Stimulated activated effector memory CD8-positive, alpha-beta T cell treated with anti-CD3 and anti-CD28 coated beads, Interleukin-12 subunit alpha, Interleukin-12 subunit beta, amount 100 ng/mL, for 72 hours (primary cell): ENCODE results near the gene ZNF343.

ENCODE experiments used
- ATAC-seq: fragments of 150-1000 bp; cut with Tn5 transposase; 2 replicates; pipeline ENCODE4 v1.10.0; 2021
- DNase-seq, 2 donors: peaks; one replicate each; pipeline ENCODE4 v3.0.0; 2021 to 2022; ENCODE audit warnings: low spot score in 2 of 2
- H3K27ac Mint-ChIP-seq: one replicate; pipeline ENCODE4 v1.8.0; 2022; ENCODE audit warnings: mild to moderate bottlenecking, mixed read lengths
- H3K36me3 Mint-ChIP-seq: one replicate; pipeline ENCODE4 v1.8.0; 2022; ENCODE audit warnings: mild to moderate bottlenecking, mixed read lengths
- H3K4me1 Mint-ChIP-seq: one replicate; pipeline ENCODE4 v1.8.0; 2022; ENCODE audit warnings: mixed read lengths
- H3K4me3 Mint-ChIP-seq: one replicate; pipeline ENCODE4 v1.8.0; 2022; ENCODE audit warnings: mild to moderate bottlenecking, mixed read lengths
- H3K9me3 Mint-ChIP-seq: one replicate; pipeline ENCODE4 v1.8.0; 2022; ENCODE audit warnings: mixed read lengths

The ZNF343 gene

DNA sequence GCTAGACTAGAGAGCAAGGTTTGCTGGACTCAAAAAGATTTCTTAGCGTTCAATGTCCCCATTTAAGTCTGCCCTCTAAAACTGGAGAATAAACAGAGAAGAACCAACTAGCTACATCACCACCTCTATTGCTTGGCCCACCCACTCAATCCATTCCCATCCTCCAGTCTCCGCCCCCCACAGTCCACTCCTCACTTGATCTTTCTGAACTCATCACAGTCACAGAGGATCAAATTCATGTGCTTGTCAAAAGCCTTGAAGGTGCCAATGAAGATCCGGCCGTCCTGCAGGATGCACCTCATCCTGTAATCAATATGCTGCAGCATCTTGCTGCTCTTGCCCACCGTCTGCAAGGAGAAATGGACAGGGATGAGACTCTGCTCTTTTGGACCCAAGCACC is 41.3 kb downstream of the ZNF343 start:
- DNase-seq: no peak
- ATAC-seq: no peak
- peak overlapping the region; percentile 100 for H3K27ac Mint-ChIP-seq
- peaks cover 68% of the 10 kb centered on the region for H3K4me1 Mint-ChIP-seq
- H3K4me3 Mint-ChIP-seq: peak overlapping the region; percentile 97
- H3K36me3 Mint-ChIP-seq: peaks cover 93% of the 10 kb centered on the region
- H3K9me3 Mint-ChIP-seq: no peaks in the 10 kb centered on the region

DNA sequence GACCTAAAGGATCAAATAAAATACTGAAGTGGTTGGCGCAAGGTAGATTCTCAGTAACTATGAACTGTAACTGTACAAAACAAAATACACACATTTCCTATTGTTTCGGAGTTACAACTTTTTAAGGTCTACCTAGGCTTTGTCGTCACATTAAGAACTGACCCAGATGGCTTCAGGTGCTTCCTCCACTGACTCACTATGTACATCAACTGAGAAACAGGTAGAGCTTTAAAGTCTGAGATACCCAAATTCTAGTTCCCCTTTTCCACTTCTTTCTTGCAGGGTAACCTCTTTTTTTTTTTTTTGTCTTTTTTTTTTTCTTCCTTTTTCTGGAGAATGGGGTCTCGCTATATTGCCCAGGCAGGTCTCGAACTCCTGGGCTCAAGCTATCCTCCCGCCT is 43.6 kb downstream of the ZNF343 start:
- no peak overlapping the region for H3K27ac Mint-ChIP-seq
- H3K36me3 Mint-ChIP-seq: peaks cover 100% of the 10 kb centered on the region
- DNase-seq (no peak), ATAC-seq (no peak)
- H3K4me1 Mint-ChIP-seq: peaks cover 46% of the 10 kb centered on the region
- H3K9me3 Mint-ChIP-seq: no peaks in the 10 kb centered on the region
- H3K4me3 Mint-ChIP-seq: no peak overlapping the region

DNA sequence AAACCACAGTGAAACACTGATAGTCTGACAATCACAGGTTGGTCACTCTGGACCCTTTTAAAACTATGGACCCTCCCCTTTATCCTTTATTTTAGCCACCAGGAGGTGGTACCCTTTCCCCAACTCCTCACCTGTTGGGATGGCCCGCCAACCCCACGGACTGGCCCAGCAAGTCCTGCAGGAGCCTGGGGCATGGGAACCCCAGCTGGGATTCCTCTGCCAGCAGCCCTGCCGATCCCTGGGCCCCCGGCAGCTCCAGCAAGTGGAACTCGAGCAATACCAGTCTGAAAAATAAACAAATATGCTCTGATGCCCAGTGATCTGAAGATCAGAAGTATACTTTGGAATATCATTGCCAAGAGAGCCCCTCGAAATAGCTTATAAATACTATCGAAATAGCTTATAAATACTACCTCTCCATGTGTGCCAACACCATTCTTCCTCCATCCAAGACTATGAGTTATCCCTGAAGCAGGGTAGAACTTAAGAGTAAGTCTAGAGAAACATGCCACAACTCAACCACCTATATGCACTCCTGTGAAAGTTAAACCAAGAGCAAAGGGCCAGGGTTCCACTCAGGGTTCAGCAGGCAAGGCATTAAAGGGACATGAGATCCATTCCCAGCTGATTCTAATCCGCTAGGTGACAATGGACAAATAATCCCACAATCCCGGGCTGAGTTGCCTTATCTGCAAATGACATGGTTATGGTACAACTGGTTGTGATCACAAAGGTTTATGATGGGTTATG is 44.9 kb downstream of the ZNF343 start:
- peaks cover 100% of the 10 kb centered on the region for H3K36me3 Mint-ChIP-seq
- no peak overlapping the region for H3K4me3 Mint-ChIP-seq
- H3K4me1 Mint-ChIP-seq: peaks cover 34% of the 10 kb centered on the region
- no peak overlapping the region for H3K27ac Mint-ChIP-seq
- H3K9me3 Mint-ChIP-seq: no peaks in the 10 kb centered on the region
- no peak for ATAC-seq
- no peak for DNase-seq

DNA sequence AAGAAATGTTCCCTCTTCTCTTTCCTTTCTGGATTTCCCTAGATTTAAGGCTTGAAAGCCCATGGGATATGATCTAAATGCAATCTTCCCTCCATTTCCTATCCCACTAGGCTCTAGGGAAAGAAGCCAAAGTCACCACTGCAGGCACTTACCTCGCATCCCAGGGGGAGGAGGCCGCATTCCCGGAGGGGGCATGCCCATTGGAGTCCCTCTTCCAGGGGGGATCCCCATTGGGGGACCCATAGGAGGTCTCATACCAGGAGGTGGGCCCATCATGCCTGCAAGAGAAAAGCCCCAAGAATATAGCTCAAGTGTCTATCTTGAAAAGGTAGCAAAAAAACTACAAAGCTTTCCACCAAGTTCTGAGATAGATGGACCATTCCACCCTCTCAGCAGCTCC is 46.2 kb downstream of the ZNF343 start:
- ATAC-seq: no peak
- Mint-ChIP-seq H3K36me3 (peaks cover 100% of the 10 kb centered on the region), H3K9me3 (no peaks in the 10 kb centered on the region), H3K4me1 (peaks cover 21% of the 10 kb centered on the region), H3K27ac (peak overlapping the region; percentile 32), H3K4me3 (no peak overlapping the region)
- no peak for DNase-seq

DNA sequence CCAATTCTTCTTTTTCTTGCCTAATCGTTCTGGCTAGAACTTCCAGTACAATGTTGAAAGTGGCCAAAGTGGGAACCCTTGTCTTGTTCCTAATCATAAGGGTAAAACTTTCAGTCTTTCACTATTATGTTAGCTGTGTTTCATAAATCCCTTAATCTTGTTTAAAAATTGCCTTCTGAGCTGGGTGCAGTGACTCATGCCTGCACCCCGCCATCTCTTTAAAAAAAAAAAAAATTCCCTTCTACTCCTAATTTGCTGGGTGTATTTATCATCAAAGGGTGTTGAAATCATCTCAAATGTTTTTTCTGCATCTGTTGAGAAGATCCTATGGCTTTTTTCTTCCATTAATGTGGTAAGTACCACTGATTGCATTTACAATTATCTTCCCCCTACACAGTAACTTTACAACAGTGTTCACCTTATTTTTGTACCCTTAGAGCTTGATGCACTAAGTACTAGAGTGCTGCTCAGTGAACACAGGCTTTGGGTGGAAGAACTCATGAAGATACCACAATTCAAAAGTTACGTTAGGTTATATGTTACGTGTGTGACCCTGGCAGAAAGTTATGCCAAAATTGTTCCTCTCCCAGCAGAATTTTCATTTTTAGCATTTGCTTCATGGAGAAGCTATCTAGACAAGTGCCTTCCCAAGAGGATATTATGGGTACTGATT is 47.8 kb downstream of the ZNF343 start:
- Mint-ChIP-seq H3K4me3 (no peak overlapping the region), H3K27ac (peak overlapping the region; percentile 5), H3K9me3 (no peaks in the 10 kb centered on the region), H3K36me3 (peaks cover 98% of the 10 kb centered on the region), H3K4me1 (peaks cover 6% of the 10 kb centered on the region)
- ATAC-seq: no peak
- DNase-seq: no peak

DNA sequence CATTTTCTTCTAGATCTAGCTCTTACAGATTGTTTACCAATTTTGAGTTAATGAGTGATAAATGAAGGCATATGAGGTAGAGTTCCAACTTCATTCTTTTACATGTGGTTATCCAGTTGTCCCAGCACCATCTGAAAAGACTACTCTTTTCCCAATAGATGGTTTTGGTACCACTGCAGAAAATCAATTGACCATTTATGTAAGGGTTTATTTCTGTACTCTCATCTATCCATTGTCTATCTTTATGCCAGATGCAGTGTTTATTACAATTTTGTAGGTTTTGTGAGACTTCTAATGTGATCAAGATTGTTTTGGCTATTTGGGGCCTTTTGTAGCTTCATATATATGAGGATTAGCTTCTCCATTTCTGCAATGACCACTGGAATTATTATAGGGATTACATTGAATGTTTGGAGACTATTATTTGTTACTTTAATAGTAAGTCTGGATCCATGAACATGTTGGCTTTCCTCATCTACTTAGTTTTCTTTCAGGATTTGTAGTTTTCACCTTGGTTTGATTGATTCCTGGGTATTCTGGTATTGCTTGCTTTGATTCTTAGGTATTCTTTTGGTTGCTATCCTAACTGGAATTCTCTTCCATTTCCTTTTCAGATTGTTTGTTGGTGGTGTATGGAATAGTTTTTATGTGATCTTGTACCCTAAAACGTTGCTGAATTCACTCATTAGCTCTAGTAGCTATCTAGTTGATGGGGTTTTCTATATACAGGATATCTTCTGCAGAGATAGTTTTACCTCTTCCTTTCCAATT is 48.5 kb downstream of the ZNF343 start:
- Mint-ChIP-seq H3K27ac (no peak overlapping the region), H3K4me1 (no peaks in the 10 kb centered on the region), H3K36me3 (peaks cover 98% of the 10 kb centered on the region), H3K4me3 (no peak overlapping the region), H3K9me3 (no peaks in the 10 kb centered on the region)
- DNase-seq: no peak
- no peak for ATAC-seq

DNA sequence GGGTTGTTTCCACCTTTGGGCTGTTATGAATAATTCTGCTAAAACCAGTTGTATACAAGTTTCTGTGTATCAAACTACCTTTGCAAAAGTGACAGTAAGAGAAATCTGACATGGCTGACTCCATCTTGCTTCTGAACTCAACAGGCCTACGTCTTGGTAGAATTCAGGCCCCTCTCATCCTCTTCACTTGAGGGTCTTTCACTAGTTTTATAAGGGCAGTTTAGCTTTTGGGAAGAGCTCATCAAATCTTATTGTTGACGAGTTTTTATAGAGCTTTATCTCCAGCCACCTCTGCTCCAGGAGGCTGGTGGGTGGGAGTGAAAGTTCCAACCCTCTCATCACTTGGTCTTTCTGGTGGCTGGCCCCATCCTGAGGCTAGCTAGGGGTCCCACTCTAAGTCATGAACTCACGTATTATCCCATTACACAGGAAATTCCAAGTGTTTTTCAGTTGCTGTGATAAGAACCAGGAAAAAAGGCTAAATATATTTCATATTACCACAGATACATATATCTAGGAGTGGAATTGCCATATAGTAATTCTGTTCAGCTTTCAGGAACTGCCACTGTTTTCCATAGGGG is 49.7 kb downstream of the ZNF343 start:
- peak overlapping the region; percentile 30 for H3K27ac Mint-ChIP-seq
- ATAC-seq (no peak), DNase-seq (no peak)
- H3K4me1 Mint-ChIP-seq: no peaks in the 10 kb centered on the region
- no peaks in the 10 kb centered on the region for H3K9me3 Mint-ChIP-seq
- H3K36me3 Mint-ChIP-seq: peaks cover 86% of the 10 kb centered on the region
- no peak overlapping the region for H3K4me3 Mint-ChIP-seq

DNA sequence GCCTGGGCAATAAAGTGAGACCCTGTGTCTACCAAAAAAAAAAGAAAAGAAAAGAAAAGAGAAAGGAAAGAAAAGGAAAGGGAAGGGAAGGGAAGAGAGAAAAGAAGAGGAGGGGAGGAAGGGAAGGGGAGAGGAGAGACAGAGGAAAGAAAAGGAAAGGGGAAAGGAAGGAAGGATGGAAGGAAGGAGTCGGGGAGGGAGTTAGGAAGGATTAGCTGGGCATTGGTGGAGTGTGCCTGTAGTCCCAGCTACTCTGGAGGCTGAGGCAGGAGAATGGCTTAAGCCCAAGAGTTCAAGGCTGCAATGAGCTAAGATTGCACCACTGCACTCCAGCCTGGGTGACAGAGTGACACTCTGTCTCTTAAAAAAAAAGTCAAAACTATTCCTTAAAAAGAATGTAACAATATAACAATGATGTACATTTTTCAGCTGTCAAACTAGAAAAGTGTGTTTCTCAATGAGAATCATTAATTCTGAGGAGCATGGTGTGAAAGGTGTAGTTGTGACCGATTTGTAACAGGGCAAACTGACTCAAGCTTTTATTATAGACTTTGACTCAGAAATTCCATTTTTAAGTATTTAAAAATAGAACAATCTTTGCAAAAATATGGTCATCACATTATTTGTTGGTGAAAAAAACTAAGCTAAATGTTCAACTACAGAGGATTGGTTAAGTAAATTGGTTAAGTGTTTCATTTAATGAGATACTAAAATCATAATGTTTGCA is 52.8 kb downstream of the ZNF343 start:
- peaks cover 55% of the 10 kb centered on the region for H3K36me3 Mint-ChIP-seq
- H3K27ac Mint-ChIP-seq: peak overlapping the region; percentile 26
- H3K9me3 Mint-ChIP-seq: no peaks in the 10 kb centered on the region
- no peak overlapping the region for H3K4me3 Mint-ChIP-seq
- peaks cover 11% of the 10 kb centered on the region for H3K4me1 Mint-ChIP-seq
- DNase-seq (no peak), ATAC-seq (no peak)

DNA sequence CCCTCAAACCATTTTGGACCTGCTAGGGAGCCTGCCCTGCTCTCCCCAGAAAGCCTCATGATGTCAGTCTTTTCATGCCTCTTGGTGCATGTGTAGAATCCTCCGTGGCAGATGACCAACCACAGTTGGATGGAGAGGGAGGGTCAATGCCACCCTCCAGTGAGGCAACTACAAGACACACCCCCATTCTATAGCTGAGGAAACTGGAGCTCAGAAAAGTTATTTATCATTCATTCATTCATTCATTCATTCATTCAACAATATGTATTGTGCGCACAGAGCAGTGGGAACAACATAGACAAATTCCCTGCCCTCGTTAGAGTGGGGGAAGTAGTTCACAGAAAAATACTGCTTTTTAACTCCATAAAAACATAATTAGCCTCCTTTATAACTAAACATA is 54.9 kb downstream of the ZNF343 start:
- H3K27ac Mint-ChIP-seq: no peak overlapping the region
- ATAC-seq: no peak

DNA sequence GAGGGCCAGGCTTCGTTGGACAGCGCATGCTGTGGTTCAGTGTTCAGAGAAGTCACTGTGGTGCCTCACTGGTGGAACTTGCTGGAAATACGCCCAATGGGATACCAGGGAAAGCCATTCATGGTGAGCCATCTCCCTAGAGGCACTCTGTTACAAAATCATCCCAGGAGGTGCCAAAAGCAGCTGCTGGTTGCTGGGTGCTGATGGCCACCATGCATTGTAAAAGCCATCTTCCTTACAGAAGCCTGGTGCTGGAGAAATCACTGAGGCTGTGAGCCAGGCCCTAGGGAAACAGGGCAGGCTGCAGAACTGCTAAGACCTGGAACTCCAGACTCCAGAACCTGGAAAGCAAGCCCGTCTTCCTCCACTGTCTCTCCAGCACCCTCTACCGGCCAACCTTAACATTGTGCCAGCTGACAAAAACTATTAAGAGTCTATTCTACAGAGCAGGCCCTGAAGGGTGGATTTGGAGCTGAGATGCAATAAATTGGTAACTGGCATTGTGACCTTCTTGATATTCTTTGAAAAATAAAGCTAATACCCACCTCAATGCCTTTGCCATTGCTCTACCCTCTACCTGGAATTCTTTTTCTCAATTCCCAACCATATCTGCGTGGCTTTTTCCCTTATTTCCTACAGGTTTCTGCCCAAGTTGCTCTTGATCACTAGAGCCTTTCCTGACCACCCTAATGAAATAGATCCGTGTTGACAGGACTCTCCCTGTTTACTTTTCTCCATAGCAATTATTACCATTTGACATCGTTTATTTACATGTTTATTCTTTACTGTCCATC is 56.6 kb downstream of the ZNF343 start:
- H3K4me1 Mint-ChIP-seq: peaks cover 36% of the 10 kb centered on the region
- H3K9me3 Mint-ChIP-seq: no peaks in the 10 kb centered on the region
- ATAC-seq (peak; percentile 44), DNase-seq (peak; percentile 49 to 82)
- peaks cover 24% of the 10 kb centered on the region for H3K36me3 Mint-ChIP-seq
- H3K4me3 Mint-ChIP-seq: no peak overlapping the region
- no peak overlapping the region for H3K27ac Mint-ChIP-seq

More for the DNA sequence above, 54.9 kb downstream of the ZNF343 start:
- peaks cover 41% of the 10 kb centered on the region for H3K36me3 Mint-ChIP-seq
- no peak overlapping the region for H3K4me3 Mint-ChIP-seq
- no peak for DNase-seq
- H3K9me3 Mint-ChIP-seq: no peaks in the 10 kb centered on the region
- peaks cover 31% of the 10 kb centered on the region for H3K4me1 Mint-ChIP-seq

DNA sequence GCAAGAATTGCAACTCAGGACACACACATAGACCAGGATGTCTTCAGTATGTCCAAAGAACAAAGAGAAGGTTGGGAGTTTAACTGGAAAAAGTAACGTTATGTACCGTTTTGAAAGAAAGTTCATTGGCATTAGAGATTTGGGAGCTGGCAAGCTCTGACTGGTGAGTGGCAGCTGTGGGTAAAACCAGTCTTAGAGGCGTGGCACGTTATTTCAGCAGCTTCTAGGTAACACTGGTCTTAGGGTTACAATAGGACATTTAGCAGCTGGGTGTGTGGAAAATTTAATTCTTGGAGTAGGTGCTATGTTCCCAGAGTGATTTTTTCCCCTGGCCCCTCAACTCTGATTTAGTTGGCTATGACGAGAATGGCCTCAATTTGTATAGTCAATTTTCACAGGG is 57.3 kb downstream of the ZNF343 start:
- Mint-ChIP-seq H3K4me1 (peaks cover 36% of the 10 kb centered on the region), H3K27ac (peak overlapping the region; percentile 13), H3K36me3 (peaks cover 19% of the 10 kb centered on the region), H3K4me3 (no peak overlapping the region), H3K9me3 (no peaks in the 10 kb centered on the region)
- no peak for ATAC-seq
- no peak for DNase-seq

DNA sequence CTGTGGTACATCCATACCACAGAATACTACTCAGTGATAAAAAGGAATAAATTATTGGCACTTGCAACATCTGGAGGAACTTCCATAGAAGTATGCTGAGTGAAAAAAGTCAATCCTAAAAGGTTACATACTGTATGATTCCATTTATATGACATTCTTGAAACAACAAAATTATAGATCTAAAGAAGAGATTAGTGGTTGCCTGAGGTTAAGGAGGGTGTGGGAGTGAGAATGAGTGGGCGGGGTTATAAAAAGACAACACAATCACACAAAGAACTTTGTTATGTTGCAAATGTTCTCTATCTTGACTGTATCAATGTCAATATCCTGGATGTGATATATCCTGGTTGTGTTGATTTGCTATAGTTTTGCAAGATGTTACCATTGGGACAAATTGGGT is 59.3 kb downstream of the ZNF343 start:
- H3K4me3 Mint-ChIP-seq: no peak overlapping the region

DNA sequence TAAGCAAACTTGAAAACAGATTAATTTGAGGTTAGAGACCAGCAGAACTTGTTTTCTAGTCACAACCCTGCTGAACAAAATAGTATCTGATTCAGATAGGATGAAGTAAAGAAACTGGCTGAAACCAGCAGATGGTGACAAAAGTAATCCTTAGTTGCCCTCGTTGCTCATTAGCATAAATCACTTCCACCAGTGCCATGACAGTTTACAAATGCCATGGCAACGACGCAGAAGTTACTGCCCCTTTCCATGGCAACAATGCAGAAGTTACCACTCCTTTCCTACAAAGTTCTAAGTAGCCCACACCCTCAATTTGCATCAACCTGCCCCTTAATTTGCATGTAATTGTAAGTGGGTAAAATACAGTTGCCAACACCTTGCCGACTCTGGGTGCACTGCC is 61.9 kb downstream of the ZNF343 start:
- H3K36me3 Mint-ChIP-seq: peaks cover 7% of the 10 kb centered on the region
- ATAC-seq (no peak), DNase-seq (no peak)
- no peaks in the 10 kb centered on the region for H3K9me3 Mint-ChIP-seq
- peaks cover 31% of the 10 kb centered on the region for H3K4me1 Mint-ChIP-seq
- H3K4me3 Mint-ChIP-seq: no peak overlapping the region
- H3K27ac Mint-ChIP-seq: no peak overlapping the region

More for the DNA sequence above, 59.3 kb downstream of the ZNF343 start:
- Mint-ChIP-seq H3K27ac (no peak overlapping the region), H3K36me3 (peaks cover 7% of the 10 kb centered on the region), H3K9me3 (no peaks in the 10 kb centered on the region), H3K4me1 (peaks cover 36% of the 10 kb centered on the region)
- DNase-seq (no peak), ATAC-seq (peak; percentile 31)
